ENCODE measurements around the gene BTAF1. TPM values are rescaled to one million over a fixed set of nuclear protein-coding genes. Genes with fewer than 3 reads are reported as not detected.

The BTAF1 gene
- polyA plus RNA-seq (2011; rRNA removed): 13.9 and 25.7 TPM in 2 replicates
- polyA minus RNA-seq (2011; rRNA and poly(A)+ RNA removed): 19.1 TPM in 2 replicates

DNA sequence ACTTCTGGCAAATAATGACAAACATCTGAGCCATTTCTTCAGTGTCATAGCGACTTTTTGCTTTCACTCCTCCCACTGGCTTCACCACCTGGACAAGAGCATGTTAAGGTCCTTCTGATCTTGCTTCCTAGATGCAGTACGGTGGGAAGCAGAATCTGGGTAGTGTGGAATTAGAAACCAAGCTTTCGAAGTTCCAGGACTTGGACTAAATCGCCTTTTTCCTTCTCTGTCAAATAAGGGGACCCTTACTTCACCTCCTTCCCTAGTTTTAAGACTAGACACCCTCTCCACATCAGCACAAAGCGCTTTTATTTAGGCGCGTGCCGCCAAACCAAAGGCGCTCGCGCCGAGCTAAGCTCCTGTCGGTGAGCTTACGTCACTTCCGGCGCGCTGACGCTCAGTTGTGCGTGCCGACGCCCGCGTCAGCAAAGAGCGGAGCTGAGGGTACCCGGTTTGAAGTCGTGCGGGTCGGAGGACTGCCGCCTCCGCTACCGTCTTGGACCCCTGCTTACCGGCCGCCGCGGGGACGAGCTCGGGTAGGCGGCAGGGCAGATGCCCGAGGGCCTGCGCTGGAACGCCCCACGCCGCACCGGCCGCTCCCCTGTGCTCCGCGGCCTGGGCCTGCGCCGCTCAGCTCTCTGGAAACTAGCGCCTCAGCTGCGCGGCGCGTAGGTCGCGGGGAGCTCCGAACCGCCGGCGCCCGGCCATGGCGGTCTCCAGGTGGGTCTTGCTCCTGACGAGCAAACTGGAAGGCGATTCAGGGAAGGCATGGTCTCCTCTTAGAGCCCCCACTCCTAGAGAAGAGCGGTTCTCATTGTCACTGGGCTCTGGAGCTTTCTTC lies at the start of gene BTAF1:
Gene BTAF1 (plus strand): TSS at position 400 of the 841 bp plus-strand sequence. CDS start 307 bp downstream, at position 707.
- ChIA-PET CTCF (interaction anchor here (0.7 to 1.5 kb wide), 5 partner anchors 9 to 16 kb away, joined by 3 to 11 read pairs (median 4); no protein-coding TSS in a partner anchor), POLR2A (interaction anchor here (0.7 to 1.0 kb wide), 2 partner anchors 15 to 410 kb away, joined by 4 read pairs; no protein-coding TSS in a partner anchor)
- no peaks in the 10 kb centered on the region for H3K36me3 ChIP-seq (ENCODE audit: control insufficient read depth, insufficient read depth, low read length)
- no peaks in the 10 kb centered on the region for H3K27me3 ChIP-seq (ENCODE audit: control insufficient read depth, insufficient read depth, low read length)
- peak within 1 kb of the TSS; percentile 95 for H3K4me3 ChIP-seq (ENCODE audit: low read depth, low read length)
- peak; percentile 67 for DNase-seq (ENCODE audit: low read depth)
- TF ChIP-seq, protein P1, sequence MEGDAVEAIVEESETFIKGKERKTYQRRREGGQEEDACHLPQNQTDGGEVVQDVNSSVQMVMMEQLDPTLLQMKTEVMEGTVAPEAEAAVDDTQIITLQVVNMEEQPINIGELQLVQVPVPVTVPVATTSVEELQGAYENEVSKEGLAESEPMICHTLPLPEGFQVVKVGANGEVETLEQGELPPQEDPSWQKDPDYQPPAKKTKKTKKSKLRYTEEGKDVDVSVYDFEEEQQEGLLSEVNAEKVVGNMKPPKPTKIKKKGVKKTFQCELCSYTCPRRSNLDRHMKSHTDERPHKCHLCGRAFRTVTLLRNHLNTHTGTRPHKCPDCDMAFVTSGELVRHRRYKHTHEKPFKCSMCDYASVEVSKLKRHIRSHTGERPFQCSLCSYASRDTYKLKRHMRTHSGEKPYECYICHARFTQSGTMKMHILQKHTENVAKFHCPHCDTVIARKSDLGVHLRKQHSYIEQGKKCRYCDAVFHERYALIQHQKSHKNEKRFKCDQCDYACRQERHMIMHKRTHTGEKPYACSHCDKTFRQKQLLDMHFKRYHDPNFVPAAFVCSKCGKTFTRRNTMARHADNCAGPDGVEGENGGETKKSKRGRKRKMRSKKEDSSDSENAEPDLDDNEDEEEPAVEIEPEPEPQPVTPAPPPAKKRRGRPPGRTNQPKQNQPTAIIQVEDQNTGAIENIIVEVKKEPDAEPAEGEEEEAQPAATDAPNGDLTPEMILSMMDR (IDR thresholded peaks at IDR 0.05; ENCODE audit: insufficient read depth, low read depth, low read length): no peak

DNA sequence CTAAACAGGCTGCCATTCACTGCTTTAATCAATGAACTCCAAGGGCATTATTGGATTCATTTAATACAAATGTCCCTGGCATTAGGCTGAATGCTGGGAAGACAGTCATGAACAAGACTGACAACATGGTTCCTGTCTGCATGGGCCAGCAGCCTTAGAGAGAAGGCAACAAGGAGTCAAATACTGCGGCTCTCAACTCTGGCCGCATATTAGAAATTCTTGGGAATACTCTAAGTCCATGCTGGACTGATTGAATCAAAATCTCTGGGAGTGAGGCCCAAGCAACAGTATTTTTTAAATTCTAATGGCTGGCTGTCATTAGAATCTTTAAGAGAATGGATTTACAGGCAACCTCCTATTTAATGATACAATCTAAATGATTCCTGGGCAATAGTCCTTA lies 48.4 kb upstream of the BTAF1 start:
- ChIA-PET POLR2A (no interaction called here), CTCF (no interaction called here)
- no peaks in the 10 kb centered on the region for H3K27me3 ChIP-seq (ENCODE audit: control insufficient read depth, insufficient read depth, low read length)
- H3K4me3 ChIP-seq (ENCODE audit: low read depth, low read length): no peak overlapping the region
- no peak for DNase-seq (ENCODE audit: low read depth)
- no peaks in the 10 kb centered on the region for H3K36me3 ChIP-seq (ENCODE audit: control insufficient read depth, insufficient read depth, low read length)
- TF ChIP-seq, protein P1 (IDR thresholded peaks at IDR 0.05; ENCODE audit: insufficient read depth, low read depth, low read length): no peak

DNA sequence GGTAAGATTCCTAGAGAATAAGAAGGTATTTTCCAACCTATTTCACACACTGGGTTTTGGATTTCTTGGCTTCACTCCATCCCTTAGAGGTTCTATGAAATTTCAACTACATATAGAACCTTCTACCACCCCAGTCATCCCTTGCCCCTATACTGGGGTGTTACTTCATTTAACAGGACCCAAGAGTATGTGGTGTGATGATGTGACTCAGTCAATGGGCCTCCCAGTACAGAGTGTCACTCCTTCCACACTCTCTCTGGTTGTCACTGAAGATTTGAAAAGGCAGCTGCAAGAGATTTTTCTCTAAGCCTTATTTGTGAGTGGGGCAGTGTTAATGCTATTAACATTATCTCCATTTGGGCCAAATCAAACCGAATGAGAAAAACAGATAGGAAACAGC lies 47.8 kb upstream of the BTAF1 start:
- TF ChIP-seq, protein P1 (IDR thresholded peaks at IDR 0.05; ENCODE audit: insufficient read depth, low read depth, low read length): no peak
- no peak for DNase-seq (ENCODE audit: low read depth)
- CTCF ChIA-PET: no interaction called here
- POLR2A ChIA-PET: no interaction called here
- Histone ChIP-seq H3K36me3 (ENCODE audit: control insufficient read depth, insufficient read depth, low read length) (no peaks in the 10 kb centered on the region), H3K27me3 (ENCODE audit: control insufficient read depth, insufficient read depth, low read length) (no peaks in the 10 kb centered on the region), H3K4me3 (ENCODE audit: low read depth, low read length) (no peak overlapping the region)

DNA sequence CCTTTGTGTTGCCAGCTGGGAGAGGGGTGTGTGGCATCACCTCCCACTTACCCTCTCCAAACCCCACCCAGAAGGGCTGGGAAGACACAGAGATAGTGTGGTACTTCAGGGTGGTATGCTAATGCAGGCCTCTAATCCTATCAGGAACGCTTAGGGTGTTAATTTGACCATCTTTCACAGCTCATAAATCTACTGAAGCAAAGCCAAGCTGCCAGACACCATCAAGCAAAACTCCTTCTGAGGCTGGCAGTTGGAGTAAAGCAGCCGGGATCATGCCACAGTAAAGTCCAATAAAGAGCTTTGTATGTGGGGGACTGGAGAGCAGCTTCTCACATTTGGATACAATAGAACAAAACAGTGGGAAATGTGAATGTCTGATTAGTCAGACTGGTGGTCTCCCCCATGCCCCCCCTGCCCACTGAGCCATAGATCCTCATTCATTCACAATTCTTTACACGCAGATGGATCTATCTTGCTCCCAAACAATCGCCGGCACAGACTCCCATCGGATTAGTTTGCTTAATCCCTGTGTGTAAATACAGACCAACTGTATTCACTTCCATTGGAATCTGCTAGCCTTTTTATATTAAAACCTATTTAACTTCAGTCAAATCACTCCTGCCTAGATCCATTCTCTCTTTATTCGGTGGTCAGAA lies 43.9 kb upstream of the BTAF1 start:
- Histone ChIP-seq H3K27me3 (ENCODE audit: control insufficient read depth, insufficient read depth, low read length) (no peaks in the 10 kb centered on the region), H3K36me3 (ENCODE audit: control insufficient read depth, insufficient read depth, low read length) (no peaks in the 10 kb centered on the region), H3K4me3 (ENCODE audit: low read depth, low read length) (no peak overlapping the region)
- TF ChIP-seq, protein P1 (IDR thresholded peaks at IDR 0.05; ENCODE audit: insufficient read depth, low read depth, low read length): no peak
- no peak for DNase-seq (ENCODE audit: low read depth)
- ChIA-PET CTCF (no interaction called here), POLR2A (no interaction called here)

DNA sequence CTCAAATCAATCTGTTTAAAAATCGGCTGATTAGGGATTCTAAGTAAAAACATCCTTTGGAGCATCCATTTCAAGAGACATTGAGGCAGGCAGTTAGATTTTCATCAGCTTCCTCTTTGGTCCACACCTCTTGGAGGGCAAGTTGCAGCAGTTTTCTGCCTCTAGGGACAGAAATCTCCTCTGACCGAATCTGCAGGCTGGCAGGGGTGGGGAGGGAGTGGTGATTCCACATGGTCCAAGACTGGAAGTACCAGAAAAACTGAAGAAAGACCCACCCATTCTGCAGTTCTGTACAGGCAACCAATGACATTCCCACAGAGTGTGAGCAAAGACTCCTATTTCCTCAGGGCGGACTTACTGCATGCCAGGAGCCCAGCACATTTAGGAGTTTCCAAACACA lies 43.3 kb upstream of the BTAF1 start:
- ChIA-PET CTCF (interaction anchor here (1.1 kb wide), 1 partner anchor 14 kb away, joined by 4 read pairs; no protein-coding TSS in a partner anchor), POLR2A (no interaction called here)
- TF ChIP-seq, protein P1 (IDR thresholded peaks at IDR 0.05; ENCODE audit: insufficient read depth, low read depth, low read length): no peak
- Histone ChIP-seq H3K36me3 (ENCODE audit: control insufficient read depth, insufficient read depth, low read length) (no peaks in the 10 kb centered on the region), H3K4me3 (ENCODE audit: low read depth, low read length) (no peak overlapping the region), H3K27me3 (ENCODE audit: control insufficient read depth, insufficient read depth, low read length) (no peaks in the 10 kb centered on the region)
- no peak for DNase-seq (ENCODE audit: low read depth)
